K562 (cell line): Measurements from ENCODE around the gene TRMT44. TPM values are rescaled to one million over a fixed set of nuclear protein-coding genes. Genes with fewer than 3 reads are reported as not detected.

Experiments
- ATAC-seq: fragments of 200-7000 bp; cut with Tn5 transposase; 3 replicates; pipeline ENCODE4 v1.9.1; 2020; ENCODE audit warnings: moderate library complexity
- BruUV-seq: library from RNA; stranded (reverse); fragments of 400-500 nt; replicated peaks from 2 replicates; lab custom pipeline; 2021; lab: Mats Ljungman, UMichigan
- CTCF ChIA-PET: fragments of 300-600 bp; formaldehyde crosslinking; extraction: SDS; loops from one replicate; lab custom pipeline; 2021; ENCODE audit warnings: low intra/inter-chr PET ratio; lab: Yijun Ruan, JAX
- POLR2A ChIA-PET: fragments of 300-600, 350-650 bp; sonication (Branson Sonifier 250); formaldehyde crosslinking; extraction: SDS; loops from one replicate; lab custom pipeline; 2021; ENCODE audit warnings: antibody characterized with exemption, inconsistent platforms; lab: Yijun Ruan, JAX
- DNase-seq, 4 experiments: peaks; one replicate each; pipeline versions ENCODE4 v3.0.0 to v3.0.0-alpha.2; 2011 to 2018; ENCODE audit warnings: low spot score in 3 of 4, mixed read lengths in 3 of 4; ENCODE audit errors: extremely low read depth in 1 of 4
- FAIRE-seq: peaks from 2 replicates; lab custom pipeline; 2011; peaks lifted over from hg19 to GRCh38; lab: Jason Lieb, UNC
- H2AFZ ChIP-seq: 2 replicates; pipeline ENCODE4 v1.6.0; 2011; ENCODE audit warnings: low read depth, low read length, control low read depth, inconsistent platforms
- H3K27ac ChIP-seq: fragments of 200-600 bp; 3 replicates; pipeline ENCODE4 v1.8.0; 2011; ENCODE audit warnings: low read depth, mild to moderate bottlenecking, control low read depth, inconsistent platforms, low read length, moderate library complexity, mixed read lengths; ENCODE audit errors: extremely low read depth
- H3K27me3 ChIP-seq, 2 experiments: fragments of 300-600 bp in 1 of 2; 2 replicates in 1 of 2; 3 replicates in 1 of 2; pipeline versions ENCODE4 v1.6.0 to v1.8.0; 2011; ENCODE audit warnings: inconsistent platforms in 2 of 2, low read length in 2 of 2, mild to moderate bottlenecking in 1 of 2, mixed read lengths in 1 of 2, moderate library complexity in 1 of 2; ENCODE audit not compliant: control insufficient read depth in 2 of 2, insufficient read depth in 2 of 2
- H3K36me3 ChIP-seq: fragments of 300-600 bp; 3 replicates; pipeline ENCODE4 v1.8.0; 2011; ENCODE audit warnings: mild to moderate bottlenecking, low read length, inconsistent platforms; ENCODE audit not compliant: control insufficient read depth, insufficient read depth
- H3K4me1 ChIP-seq, 2 experiments: fragments of 200-600 bp in 1 of 2; replicated peaks in 1 of 2; 2 replicates in 1 of 2; 3 replicates in 1 of 2; pipeline versions ENCODE4 v1.5.1 to v1.8.0; 2011; ENCODE audit warnings: inconsistent platforms in 2 of 2, low read length in 2 of 2, mild to moderate bottlenecking in 1 of 2, mixed read lengths in 1 of 2, moderate library complexity in 1 of 2; ENCODE audit not compliant: control insufficient read depth in 2 of 2, insufficient read depth in 2 of 2
- H3K4me2 ChIP-seq: 2 replicates; pipeline ENCODE4 v1.6.1; 2011; ENCODE audit warnings: low read length, control low read depth, inconsistent platforms, mixed read lengths; ENCODE audit not compliant: insufficient read depth
- H3K4me3 ChIP-seq: fragments of 200-600 bp; sonication (generic), shearing (Covaris generic); 2 replicates; pipeline ENCODE4 v1.5.1; 2016; ENCODE audit warnings: control low read depth, inconsistent platforms
- H3K79me2 ChIP-seq: fragments of 200-600 bp; 3 replicates; pipeline ENCODE4 v1.8.0; 2011; ENCODE audit warnings: low read length, inconsistent platforms; ENCODE audit not compliant: control insufficient read depth, insufficient read depth
- H3K9ac ChIP-seq, 2 experiments: 2 replicates each; pipeline versions ENCODE4 v1.6.0 to v1.6.1; 2011; ENCODE audit warnings: low read depth in 2 of 2, low read length in 2 of 2, control low read depth in 1 of 2, inconsistent platforms in 1 of 2, mild to moderate bottlenecking in 1 of 2, mixed read lengths in 1 of 2; ENCODE audit not compliant: insufficient read depth in 1 of 2
- H3K9me1 ChIP-seq: one replicate; pipeline ENCODE4 v1.6.0; 2011; ENCODE audit warnings: inconsistent platforms, mild to moderate bottlenecking, low read length, moderate library complexity; ENCODE audit not compliant: control insufficient read depth, insufficient read depth
- H3K9me3 ChIP-seq: replicated peaks from 2 replicates; pipeline ENCODE4 v1.5.1; 2011; ENCODE audit warnings: low read depth, low read length, inconsistent platforms; ENCODE audit not compliant: control insufficient read depth, insufficient read depth
- H4K20me1 ChIP-seq: replicated peaks from 2 replicates; pipeline ENCODE4 v1.6.1; 2011; ENCODE audit warnings: low read length, inconsistent platforms, mixed read lengths; ENCODE audit not compliant: control insufficient read depth, insufficient read depth
- CTCF ChIP-seq, 3 experiments: IDR thresholded peaks in 2 of 3; conservative IDR thresholded peaks in 1 of 3; 2 replicates each; pipeline ENCODE4 v1.5.1; 2011 to 2012; ENCODE audit warnings: low read length in 3 of 3, mild to moderate bottlenecking in 3 of 3, control low read depth in 2 of 3, improper control_type of control experiment in 1 of 3, inconsistent platforms in 1 of 3, low read depth in 1 of 3, mixed read lengths in 1 of 3, moderate library complexity in 1 of 3; ENCODE audit not compliant: insufficient read depth in 2 of 3
- TEAD1 ChIP-seq, 2 experiments: fragments of 450-650 bp in 1 of 2; sonication (generic) in 1 of 2; formaldehyde crosslinking; IDR thresholded peaks; 2 replicates each; pipeline versions ENCODE4 v1.4.0 to v1.8.0; 2020 to 2022; ENCODE audit warnings: mild to moderate bottlenecking in 2 of 2, missing genetic modification reagents in 1 of 2
- ZNF277 ChIP-seq: fragments of 250-450 bp; sonication (Bioruptor Pico); IDR thresholded peaks from 2 replicates; pipeline ENCODE4 v1.8.0; 2022; ENCODE audit warnings: inconsistent platforms, mild to moderate bottlenecking, moderate library complexity, borderline replicate concordance
- WGBS: fragments of 100-300 bp; shearing (Covaris generic); methylation state at CpG from one replicate; pipeline ENCODE4 v1.1.6; 2016; ENCODE audit warnings: low coverage, mixed read lengths; ENCODE audit not compliant: insufficient coverage; ENCODE audit errors: missing lambda C conversion rate; 5-methylcytosine and 5-hydroxymethylcytosine counted together
- in situ Hi-C: fragments of 300-500 bp; cut with MboI; formaldehyde crosslinking; loops from 4 replicates; pipeline ENCODE4 v1.15.0; 2018; ENCODE audit warnings: inconsistent platforms, mixed read lengths
- intact Hi-C: fragments of 100-400 bp; cut with micrococcal nuclease; formaldehyde crosslinking; loops from 2 replicates; pipeline ENCODE4 v1.14.2; 2022
- polyA plus RNA-seq, 8 experiments: library from polyadenylated mRNA; depleted of rRNA in 4 of 8; stranded (reverse) in 5 of 8; unstranded in 3 of 8; fragments of >200 nt; fragmentation: Nextera tagmentation in 2 of 8; fragmentation: Illumina TruSeq in 1 of 8; extraction: Ambion mirVana in 2 of 8; extraction: Trizol in 1 of 8; gene quantifications; 2 replicates each; pipeline versions ENCODE4 v1.2.1 to v1.2.3, GENCODE V29; 2011 to 2014; ENCODE audit warnings: inconsistent platforms in 1 of 8, missing spikeins in 1 of 8
- total RNA-seq, 7 experiments: library from RNA; depleted of rRNA in 6 of 7; stranded (reverse); fragments of >200 nt in 6 of 7; fragmentation: Illumina TruSeq in 2 of 7; extraction: Trizol in 2 of 7; gene quantifications; 2 replicates each; pipeline versions ENCODE4 v1.2.1 to v1.2.3, GENCODE V29; 2011 to 2021; ENCODE audit warnings: low replicate concordance in 1 of 7
- TF ChIP-seq, protein P1 (sequence below): sonication (generic); formaldehyde crosslinking; IDR thresholded peaks from 2 replicates; pipeline ENCODE4 v1.4.0; 2020; ENCODE audit warnings: mild to moderate bottlenecking, missing genetic modification reagents

TRMT44 gene
- total and polyA plus RNA-seq, 9 of the 15 experiments (the other 6 are each of a cell fraction or from before 2014, with no cell fraction given): 1.2 to 18.6 (median 10.0) TPM

GRCh38 chr4:8442596-8443358, 2.2 kb downstream of the TRMT44 start (continued):
- peak in 1 of 3 experiments; percentile 31; a peak in 2 of 6 replicates for TF ChIP-seq CTCF (IDR thresholded peaks at IDR 0.05 in 2 of 3, conservative IDR thresholded peaks at IDR 0.05 in 1 of 3; ENCODE audit: insufficient read depth in 2 of 3, low read depth in 1 of 3, low read length in 3 of 3)
- TF ChIP-seq, all 486 proteins: peak for 4

DNA sequence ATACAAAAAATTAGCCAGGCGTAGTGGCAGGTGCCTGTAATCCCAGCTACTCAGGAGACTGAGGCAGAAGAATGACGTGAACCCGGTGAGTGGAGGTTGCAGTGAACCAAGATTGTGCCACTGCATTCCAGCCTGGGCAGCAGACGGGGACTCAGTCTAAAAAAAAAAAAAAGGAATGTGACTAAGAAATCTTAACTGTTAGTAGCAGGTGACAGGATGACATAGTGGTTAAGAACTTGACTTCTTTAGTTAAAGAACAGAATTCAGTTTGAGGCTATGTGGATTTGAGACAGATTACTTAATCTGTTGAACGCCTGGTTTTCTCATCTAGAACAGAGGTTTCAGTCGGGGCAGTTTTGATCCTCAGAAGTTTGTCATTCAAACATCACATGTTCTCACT, 3.2 kb downstream of the TRMT44 start:
- no peak overlapping the region for H3K4me3 ChIP-seq
- H3K9me1 ChIP-seq: peaks cover 3% of the 10 kb centered on the region
- intact Hi-C loops (no loop called here), in situ Hi-C loops (no loop called here)
- H3K4me2 ChIP-seq: no peak overlapping the region
- H3K4me1 ChIP-seq: peaks cover 12 to 15% of the 10 kb centered on the region in 2 experiments; a peak in 4 of 5 replicates
- no peaks in the 10 kb centered on the region for H3K9me3 ChIP-seq
- H3K9ac ChIP-seq: no peak overlapping the region
- H4K20me1 ChIP-seq: peaks cover 18% of the 10 kb centered on the region
- no TSS peak for BruUV-seq
- no peak for ATAC-seq
- H2AFZ ChIP-seq: no peak overlapping the region
- H3K79me2 ChIP-seq: peaks cover 69% of the 10 kb centered on the region
- POLR2A ChIA-PET: no interaction called here
- CTCF ChIA-PET: no interaction called here
- FAIRE-seq: no peak
- TF ChIP-seq, protein P1, sequence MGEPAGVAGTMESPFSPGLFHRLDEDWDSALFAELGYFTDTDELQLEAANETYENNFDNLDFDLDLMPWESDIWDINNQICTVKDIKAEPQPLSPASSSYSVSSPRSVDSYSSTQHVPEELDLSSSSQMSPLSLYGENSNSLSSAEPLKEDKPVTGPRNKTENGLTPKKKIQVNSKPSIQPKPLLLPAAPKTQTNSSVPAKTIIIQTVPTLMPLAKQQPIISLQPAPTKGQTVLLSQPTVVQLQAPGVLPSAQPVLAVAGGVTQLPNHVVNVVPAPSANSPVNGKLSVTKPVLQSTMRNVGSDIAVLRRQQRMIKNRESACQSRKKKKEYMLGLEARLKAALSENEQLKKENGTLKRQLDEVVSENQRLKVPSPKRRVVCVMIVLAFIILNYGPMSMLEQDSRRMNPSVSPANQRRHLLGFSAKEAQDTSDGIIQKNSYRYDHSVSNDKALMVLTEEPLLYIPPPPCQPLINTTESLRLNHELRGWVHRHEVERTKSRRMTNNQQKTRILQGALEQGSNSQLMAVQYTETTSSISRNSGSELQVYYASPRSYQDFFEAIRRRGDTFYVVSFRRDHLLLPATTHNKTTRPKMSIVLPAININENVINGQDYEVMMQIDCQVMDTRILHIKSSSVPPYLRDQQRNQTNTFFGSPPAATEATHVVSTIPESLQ (CRISPR knock-in tag): no peak
- TF ChIP-seq TEAD1 (CRISPR knock-in tag; IDR thresholded peaks at IDR 0.05) (no peak), ZNF277 (CRISPR knock-in tag) (no peak)
- no peak overlapping the region for H3K27ac ChIP-seq
- H3K36me3 ChIP-seq: peaks cover 38% of the 10 kb centered on the region; the same call in 2 of the 3 replicates
- 83% methylated on average over 6 of the region's 6 CpGs for WGBS
- no peak for DNase-seq
- H3K27me3 ChIP-seq: no peaks in the 10 kb centered on the region
